Measurements from ENCODE around the gene ANO4. TPM values are rescaled to one million over a fixed set of nuclear protein-coding genes. Genes with fewer than 3 reads are reported as not detected.

ANO4 gene
- total and polyA plus RNA-seq, 2 of the 8 experiments (the other 6 are each of a cell fraction or from before 2014, with no cell fraction given): 1.1 to 3.4 TPM

DNA sequence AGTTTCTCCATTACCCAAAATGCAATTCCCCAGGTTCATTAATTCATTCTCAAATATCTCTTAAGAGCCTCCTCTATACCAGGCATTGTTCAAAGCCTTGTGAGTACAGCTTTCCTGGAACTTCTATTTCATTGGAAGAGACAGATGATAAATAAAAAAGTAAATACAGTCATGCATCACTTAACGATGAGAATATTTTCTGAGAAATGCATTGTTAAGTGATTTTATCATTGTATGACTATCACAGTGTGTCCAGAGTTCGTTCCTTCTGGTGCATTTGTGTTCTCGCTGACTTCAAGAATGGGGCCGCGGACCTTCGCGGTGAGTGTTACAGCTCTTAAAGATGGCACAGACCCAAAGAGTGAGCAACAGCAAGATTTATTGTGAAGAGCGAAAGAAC lies 66.0 kb downstream of the ANO4 start:
- Histone ChIP-seq H2AFZ (ENCODE audit: low read length) (no peak overlapping the region), H3K9me3 (ENCODE audit: insufficient read depth in 2 of 2, low read depth in 1 of 2, low read length in 1 of 2) (no peaks in the 10 kb centered on the region), H3K23me2 (ENCODE audit: low read depth, low read length) (no peaks in the 10 kb centered on the region), H2BK12ac (ENCODE audit: low read depth, low read length) (no peak overlapping the region), H2BK20ac (ENCODE audit: low read length) (no peak overlapping the region), H2BK15ac (ENCODE audit: low read length) (no peak overlapping the region), H3K79me2 (ENCODE audit: control insufficient read depth in 1 of 2, insufficient read depth in 2 of 2, low read length in 2 of 2) (no peaks in the 10 kb centered on the region), H3K56ac (replicated peaks; ENCODE audit: insufficient read length, low read depth, low read length) (no peak overlapping the region), H3K4ac (replicated peaks; ENCODE audit: insufficient read length, low read depth, low read length) (no peak overlapping the region), H3K36me3 (ENCODE audit: control insufficient read depth in 2 of 4, insufficient read depth in 4 of 4, low read length in 3 of 4) (no peaks in the 10 kb centered on the region), H4K91ac (replicated peaks; ENCODE audit: insufficient read length, low read length) (no peak overlapping the region), H2AK5ac (ENCODE audit: low read depth, low read length) (no peak overlapping the region), H3K4me1 (replicated peaks in 1 of 4; ENCODE audit: control insufficient read depth in 3 of 4, insufficient read depth in 4 of 4, low read length in 3 of 4) (no peaks in the 10 kb centered on the region), H4K8ac (ENCODE audit: extremely low read depth, insufficient read depth, low read length) (no peak overlapping the region), H3K14ac (ENCODE audit: insufficient read length) (no peak overlapping the region), H2BK5ac (ENCODE audit: low read depth, low read length) (no peak overlapping the region), H3K9ac (replicated peaks in 1 of 4; ENCODE audit: extremely low read depth in 1 of 4, low read depth in 3 of 4, low read length in 3 of 4) (no peak overlapping the region), H2BK120ac (replicated peaks; ENCODE audit: low read depth, low read length) (no peak overlapping the region), H3K27me3 (replicated peaks in 1 of 4; ENCODE audit: control insufficient read depth in 3 of 4, extremely low read depth in 1 of 4, insufficient read depth in 3 of 4, low read length in 3 of 4) (no peaks in the 10 kb centered on the region), H4K5ac (ENCODE audit: insufficient read length, low read depth, low read length) (no peak overlapping the region), H3K4me3 (ENCODE audit: extremely low read depth in 1 of 4, insufficient read depth in 2 of 4, low read depth in 3 of 4, low read length in 4 of 4) (no peak overlapping the region), H3K23ac (ENCODE audit: insufficient read length) (no peak overlapping the region), H3K79me1 (ENCODE audit: low read depth, low read length) (no peaks in the 10 kb centered on the region), H4K20me1 (replicated peaks in 1 of 2; ENCODE audit: control insufficient read depth in 1 of 2, insufficient read depth in 2 of 2, low read length in 2 of 2) (no peaks in the 10 kb centered on the region), H3K18ac (ENCODE audit: extremely low read depth, low read length) (no peak overlapping the region), H3K27ac (ENCODE audit: low read depth, low read length) (no peak overlapping the region), H3K4me2 (ENCODE audit: insufficient read depth in 1 of 2, low read depth in 2 of 2, low read length in 2 of 2) (no peak overlapping the region)
- CTCF ChIA-PET (ENCODE audit: partially characterized antibody): interaction anchor here (1.6 to 8.4 kb wide), 3 partner anchors 9 to 17 kb away, joined by 6 to 58 read pairs (median 6); no protein-coding TSS in a partner anchor
- TF ChIP-seq RAD21 (IDR thresholded peaks at IDR 0.05 in 1 of 2, conservative IDR thresholded peaks at IDR 0.05 in 1 of 2; ENCODE audit: low read depth in 2 of 2, low read length in 2 of 2): no peak
- POLR2A ChIA-PET (ENCODE audit: partially characterized antibody): no interaction called here
- 92% methylated on average over 8 of the region's 8 CpGs; no CpG with 5 or more reads in 1 of the 2 experiments for WGBS, 2 experiments (ENCODE audit: extremely low coverage in 1 of 2, insufficient coverage in 1 of 2, insufficient read length in 1 of 2, insufficient replicate concordance in 2 of 2, low coverage in 1 of 2, low lambda C conversion rate in 2 of 2, missing lambda C conversion rate in 1 of 2)
- FAIRE-seq: no peak
- no peak for DNase-seq (ENCODE audit: low read depth in 1 of 2, low spot score in 2 of 2)
